Stimulated activated CD8-positive, alpha-beta memory T cell treated with anti-CD3 and anti-CD28 coated beads, Interleukin-7, amount 100 ng/mL, for 24 hours (primary cell): ENCODE data around the gene COX7A2.

ENCODE experiments used
- DNase-seq: peaks from one replicate; pipeline ENCODE4 v3.0.0-alpha.2; 2020; ENCODE audit warnings: low read depth

Gene COX7A2

GRCh38 chr6:75220357-75220756 lies 23.2 kb downstream of the COX7A2 start:
- DNase-seq, result no peak

- DNase-seq, result no peak
These were observed 24.3 kb downstream of the COX7A2 start for GRCh38 chr6:75219263-75219662.

- DNase-seq, result no peak
These were observed 26.4 kb downstream of the COX7A2 start for GRCh38 chr6:75217193-75217592.

GRCh38 chr6:75215291-75215690 lies 28.3 kb downstream of the COX7A2 start:
- DNase-seq, result no peak

GRCh38 chr6:75213732-75214131 lies 29.9 kb downstream of the COX7A2 start:
- no peak for DNase-seq

GRCh38 chr6:75213112-75213511 lies 30.5 kb downstream of the COX7A2 start:
- DNase-seq, result no peak

- DNase-seq, result no peak
These were observed 31.5 kb downstream of the COX7A2 start for GRCh38 chr6:75211920-75212590.

GRCh38 chr6:75210885-75211739 lies 32.5 kb downstream of the COX7A2 start:
- no peak for DNase-seq

- DNase-seq, result no peak
These were observed 34.3 kb downstream of the COX7A2 start for GRCh38 chr6:75209184-75209723.

- peak; percentile 74 for DNase-seq
These were observed 35.1 kb downstream of the COX7A2 start for GRCh38 chr6:75208298-75209183.

GRCh38 chr6:75206576-75207342 lies 36.8 kb downstream of the COX7A2 start:
- DNase-seq, result no peak

- no peak for DNase-seq
These were observed 37.6 kb downstream of the COX7A2 start, which contains the start of gene COL12A1 for GRCh38 chr6:75205776-75206575. TSS of gene COL12A1 (minus strand) at chr6:75206053. CDS start at chr6:75202792, 3,261 bp downstream.

- no peak for DNase-seq
These were observed 38.4 kb downstream of the COX7A2 start for GRCh38 chr6:75204959-75205775.

GRCh38 chr6:75204217-75204958 lies 39.2 kb downstream of the COX7A2 start:
- DNase-seq, result no peak

GRCh38 chr6:75203721-75204120 lies 39.9 kb downstream of the COX7A2 start:
- no peak for DNase-seq

GRCh38 chr6:75202676-75203131 lies 40.9 kb downstream of the COX7A2 start:
- no peak for DNase-seq

GRCh38 chr6:75201901-75202672 lies 41.5 kb downstream of the COX7A2 start:
- no peak for DNase-seq

GRCh38 chr6:75201021-75201420 lies 42.6 kb downstream of the COX7A2 start:
- DNase-seq, result no peak
